ENCODE data around the gene FOXP1.

Gene FOXP1

GRCh38 chr3:71500696-71501095 lies 82.8 kb downstream of the FOXP1 start:
- no peaks in the 10 kb centered on the region for H3K79me2 ChIP-seq
- no peaks in the 10 kb centered on the region for H3K9me3 ChIP-seq (ENCODE audit: control insufficient read depth, low read length)
- no peaks in the 10 kb centered on the region for H3K27me3 ChIP-seq (ENCODE audit: control insufficient read depth, insufficient read depth, low read length)
- H3K27ac ChIP-seq = no peak overlapping the region
- H3K4me2 ChIP-seq (ENCODE audit: low read length) = no peak overlapping the region
- H3K9ac ChIP-seq = no peak overlapping the region
- H3K4me3 ChIP-seq (ENCODE audit: low read depth, low read length) = no peak overlapping the region
- no peaks in the 10 kb centered on the region for H3K36me3 ChIP-seq (ENCODE audit: control insufficient read depth, insufficient read depth, low read length)
- TF ChIP-seq CTCF (IDR thresholded peaks at IDR 0.05) = no peak
- H3K4me1 ChIP-seq = peaks cover 9% of the 10 kb centered on the region
- no peak overlapping the region for H2AFZ ChIP-seq

- Histone ChIP-seq H3K4me1 (peaks cover 11% of the 10 kb centered on the region), H3K79me2 (no peaks in the 10 kb centered on the region), H3K27me3 (ENCODE audit: control insufficient read depth, insufficient read depth, low read length) (no peaks in the 10 kb centered on the region), H3K4me2 (ENCODE audit: low read length) (no peak overlapping the region), H3K27ac (no peak overlapping the region), H3K36me3 (ENCODE audit: control insufficient read depth, insufficient read depth, low read length) (no peaks in the 10 kb centered on the region), H3K9me3 (ENCODE audit: control insufficient read depth, low read length) (no peaks in the 10 kb centered on the region), H3K4me3 (ENCODE audit: low read depth, low read length) (no peak overlapping the region), H2AFZ (no peak overlapping the region), H3K9ac (no peak overlapping the region)
- no peak for TF ChIP-seq CTCF (IDR thresholded peaks at IDR 0.05)
Observed at GRCh38 chr3:71499227-71499876, 84.2 kb downstream of the FOXP1 start.

GRCh38 chr3:71498543-71498942 lies 85.0 kb downstream of the FOXP1 start:
- Histone ChIP-seq H2AFZ (no peak overlapping the region), H3K4me3 (ENCODE audit: low read depth, low read length) (no peak overlapping the region), H3K36me3 (ENCODE audit: control insufficient read depth, insufficient read depth, low read length) (no peaks in the 10 kb centered on the region), H3K4me1 (peaks cover 11% of the 10 kb centered on the region), H3K4me2 (ENCODE audit: low read length) (no peak overlapping the region), H3K27me3 (ENCODE audit: control insufficient read depth, insufficient read depth, low read length) (no peaks in the 10 kb centered on the region), H3K27ac (no peak overlapping the region), H3K9ac (no peak overlapping the region), H3K9me3 (ENCODE audit: control insufficient read depth, low read length) (no peaks in the 10 kb centered on the region), H3K79me2 (no peaks in the 10 kb centered on the region)
- no peak for TF ChIP-seq CTCF (IDR thresholded peaks at IDR 0.05)

- no peaks in the 10 kb centered on the region for H3K36me3 ChIP-seq (ENCODE audit: control insufficient read depth, insufficient read depth, low read length)
- no peak overlapping the region for H3K27ac ChIP-seq
- no peaks in the 10 kb centered on the region for H3K79me2 ChIP-seq
- peaks cover 11% of the 10 kb centered on the region for H3K4me1 ChIP-seq
- no peak overlapping the region for H3K9ac ChIP-seq
- TF ChIP-seq CTCF (IDR thresholded peaks at IDR 0.05) = no peak
- H3K9me3 ChIP-seq (ENCODE audit: control insufficient read depth, low read length) = no peaks in the 10 kb centered on the region
- H2AFZ ChIP-seq = no peak overlapping the region
- no peaks in the 10 kb centered on the region for H3K27me3 ChIP-seq (ENCODE audit: control insufficient read depth, insufficient read depth, low read length)
- no peak overlapping the region for H3K4me2 ChIP-seq (ENCODE audit: low read length)
- no peak overlapping the region for H3K4me3 ChIP-seq (ENCODE audit: low read depth, low read length)
Observed at GRCh38 chr3:71497971-71498444, 85.5 kb downstream of the FOXP1 start.

GRCh38 chr3:71497367-71497897 lies 86.1 kb downstream of the FOXP1 start:
- Histone ChIP-seq H3K4me1 (peaks cover 11% of the 10 kb centered on the region), H3K27me3 (ENCODE audit: control insufficient read depth, insufficient read depth, low read length) (no peaks in the 10 kb centered on the region), H3K27ac (no peak overlapping the region), H3K79me2 (no peaks in the 10 kb centered on the region), H2AFZ (no peak overlapping the region), H3K4me2 (ENCODE audit: low read length) (no peak overlapping the region), H3K4me3 (ENCODE audit: low read depth, low read length) (no peak overlapping the region), H3K9me3 (ENCODE audit: control insufficient read depth, low read length) (no peaks in the 10 kb centered on the region), H3K9ac (no peak overlapping the region), H3K36me3 (ENCODE audit: control insufficient read depth, insufficient read depth, low read length) (no peaks in the 10 kb centered on the region)
- TF ChIP-seq CTCF (IDR thresholded peaks at IDR 0.05) = no peak

Measured in parathyroid adenoma (tissue), 2 donors.